Prostate gland (tissue), 2 donors: ENCODE results near the gene CCDC91.

Experiments used
- CTCF ChIP-seq, 4 experiments: fragments of 200-600 bp in 2 of 4; fragments of 450-650 bp in 2 of 4; sonication (generic) in 2 of 4; IDR thresholded peaks; 1 replicate in 3 of 4; 2 replicates in 1 of 4; pipeline ENCODE4 v1.5.1; 2016 to 2019; ENCODE audit warnings: antibody characterized with exemption in 4 of 4, mild to moderate bottlenecking in 2 of 4, moderate library complexity in 2 of 4
- POLR2A ChIP-seq: fragments of 450-650 bp; IDR thresholded peaks from one replicate; pipeline ENCODE4 v1.6.1; 2016; ENCODE audit warnings: antibody characterized with exemption, mild to moderate bottlenecking
- POLR2AphosphoS5 ChIP-seq: sonication (generic); formaldehyde crosslinking; IDR thresholded peaks from one replicate; pipeline ENCODE4 v1.6.1; 2017; ENCODE audit warnings: antibody characterized with exemption

- TF ChIP-seq CTCF (IDR thresholded peaks at IDR 0.05) (no peak), POLR2A (no peak), POLR2AphosphoS5 (no peak)
These were observed 345.8 kb downstream of the CCDC91 start for GRCh38 chr12:28536088-28536487.
